ENCODE results near the gene MRPL42.

MRPL42 gene

DNA sequence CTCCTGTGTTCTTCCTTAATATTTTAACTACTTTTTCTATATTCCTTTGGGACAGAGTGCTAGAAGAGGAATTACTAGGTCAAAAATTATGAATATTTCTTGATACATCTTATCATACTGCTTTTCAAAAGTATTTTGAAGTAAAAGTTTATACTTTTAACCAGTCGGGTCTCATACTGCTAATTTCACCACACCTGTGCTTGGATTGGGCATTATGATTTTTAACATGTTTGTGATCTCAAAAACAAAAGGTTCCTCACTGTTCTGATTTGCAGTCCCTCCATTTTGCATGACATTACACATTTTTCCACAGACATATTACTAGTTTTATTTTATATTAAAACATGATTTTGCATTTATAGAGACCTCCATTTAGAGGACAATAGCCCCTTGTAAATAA lies 32.9 kb downstream of the MRPL42 start:
- no peak for DNase-seq (ENCODE audit: low spot score)

DNA sequence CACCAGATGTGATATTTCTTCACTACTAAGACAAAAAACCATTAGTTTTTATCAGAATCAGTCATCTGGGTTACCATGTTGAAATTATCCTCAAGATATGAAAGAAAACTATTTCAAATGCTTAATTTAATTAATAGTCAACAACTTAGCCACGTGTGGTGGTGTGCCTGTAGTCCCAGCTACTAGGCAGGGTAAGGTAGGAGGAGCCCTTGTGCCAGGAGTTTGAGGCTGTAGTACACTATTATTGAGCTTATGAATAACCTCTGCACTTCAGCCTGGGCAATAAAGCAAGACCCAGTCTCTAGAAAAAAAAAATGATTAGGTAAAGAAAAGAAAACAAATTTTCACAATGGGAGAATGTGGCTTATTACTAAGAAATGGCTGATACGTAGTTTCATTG lies 33.4 kb downstream of the MRPL42 start:
- DNase-seq (ENCODE audit: low spot score) = no peak

DNA sequence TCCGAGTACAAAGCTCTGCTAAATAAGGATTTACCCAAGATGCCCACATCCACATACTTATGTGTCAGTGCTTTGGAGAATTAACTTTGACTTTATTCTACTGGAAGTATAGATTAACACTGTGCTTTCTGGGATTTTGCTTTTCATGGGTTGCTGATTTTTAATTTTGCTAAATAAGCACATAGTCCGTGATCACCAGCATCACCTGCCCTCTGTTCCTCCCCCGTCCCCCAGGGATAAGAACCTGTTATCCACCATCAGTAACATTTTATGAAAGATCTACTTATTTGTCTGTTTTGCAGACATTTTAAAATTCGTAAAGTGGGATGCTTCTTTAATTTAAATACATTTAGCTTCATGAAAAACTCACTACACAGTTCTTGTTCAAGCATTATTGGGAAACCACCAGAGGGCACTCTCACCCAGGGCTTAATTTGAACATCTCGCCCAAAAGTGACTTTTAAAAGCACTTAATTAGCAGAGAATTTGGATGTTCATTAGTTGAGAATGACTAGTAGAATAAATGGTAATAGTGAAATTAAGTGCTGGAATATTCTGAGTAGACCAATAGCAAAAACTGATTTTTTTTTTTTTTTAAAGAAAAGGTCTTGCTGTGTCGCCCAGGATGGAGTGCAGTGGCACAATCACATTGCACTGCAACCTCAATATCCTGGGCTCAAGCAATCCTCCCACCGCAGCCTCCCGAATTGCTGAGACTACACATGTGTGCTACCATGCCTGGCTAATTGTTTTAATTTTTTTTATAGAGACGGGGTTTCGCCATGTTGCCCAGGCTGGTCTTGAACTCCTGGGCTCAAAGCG lies 35.7 kb downstream of the MRPL42 start:
- peak; percentile 52 for DNase-seq (ENCODE audit: low spot score)

DNA sequence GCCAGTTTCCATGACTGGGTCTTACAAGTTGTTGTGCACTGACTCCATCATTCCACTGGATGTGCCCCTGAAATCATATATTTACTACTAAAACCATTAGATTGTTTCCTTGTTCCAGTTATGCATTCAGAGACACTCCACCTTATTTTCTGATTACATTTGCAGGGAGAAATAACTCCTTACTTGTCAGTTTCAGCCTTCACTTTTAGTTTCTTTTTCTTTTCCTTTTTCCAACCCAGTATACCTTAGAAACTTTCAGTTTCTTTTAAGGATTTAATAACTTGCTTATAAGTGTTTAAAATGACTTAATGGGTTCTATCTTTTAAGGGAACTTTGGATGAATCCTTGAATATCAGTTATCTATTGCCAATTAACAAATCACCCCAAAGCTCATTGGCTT lies 39.9 kb downstream of the MRPL42 start:
- no peak for DNase-seq (ENCODE audit: low spot score)

DNA sequence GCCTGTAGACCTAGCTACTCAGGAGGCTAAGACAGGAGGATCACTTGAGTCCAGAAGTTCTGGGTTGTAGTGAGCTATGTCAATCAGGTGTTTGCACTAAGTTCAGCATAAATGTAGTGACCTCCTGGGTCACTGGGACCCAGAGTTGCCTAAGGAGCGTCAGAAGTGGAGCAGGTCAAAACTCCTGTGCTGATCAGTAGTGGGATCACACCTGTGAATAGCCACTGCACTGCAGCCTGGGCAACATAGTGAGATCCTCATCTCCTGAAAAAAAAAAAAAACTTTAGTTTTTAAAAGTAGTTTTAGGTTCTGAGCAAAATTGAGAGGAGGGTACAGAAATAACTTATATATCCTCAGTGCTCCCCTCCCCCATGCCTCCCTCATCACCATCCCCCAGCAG lies 42.2 kb downstream of the MRPL42 start:
- no peak for DNase-seq (ENCODE audit: low spot score)

DNA sequence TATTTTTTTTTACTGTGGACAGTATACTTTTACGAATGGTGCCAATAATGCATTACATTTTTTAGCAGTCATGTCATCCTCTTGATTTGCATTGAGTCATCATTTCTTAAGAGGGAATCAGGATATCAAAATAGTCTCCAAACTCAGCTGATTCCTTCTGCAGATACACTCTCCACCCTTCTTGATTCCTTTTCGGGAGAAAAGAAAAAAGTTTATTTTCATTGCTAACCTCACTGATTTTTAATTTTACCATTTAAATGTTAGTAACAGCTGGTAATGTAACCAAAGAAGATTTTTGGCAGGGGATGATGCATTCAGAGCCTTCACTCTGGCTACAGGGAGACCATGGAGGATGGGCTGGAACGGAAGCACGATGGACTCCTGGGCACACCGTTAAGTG lies 47.5 kb downstream of the MRPL42 start:
- DNase-seq (ENCODE audit: low spot score) = no peak

DNA sequence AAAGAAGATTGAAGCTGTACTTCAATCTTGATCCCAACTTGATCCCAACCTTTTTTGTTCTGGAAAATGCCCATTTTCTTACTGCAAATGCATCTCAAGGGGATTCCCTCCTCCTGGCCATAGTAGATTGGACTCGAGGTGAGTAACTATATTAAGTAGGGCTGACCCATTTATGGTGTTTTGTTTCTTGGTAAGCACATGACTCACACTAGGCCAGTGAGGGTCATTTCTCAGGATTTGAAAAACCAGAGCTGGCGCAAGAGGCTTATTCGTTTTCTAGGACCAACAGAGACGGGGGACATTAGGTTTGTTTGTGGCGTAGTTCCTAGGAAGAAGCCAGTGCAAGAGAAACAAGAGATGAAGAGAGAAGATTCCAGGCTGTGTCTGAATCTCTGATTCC lies 51.4 kb downstream of the MRPL42 start:
- no peak for DNase-seq (ENCODE audit: low spot score)

DNA sequence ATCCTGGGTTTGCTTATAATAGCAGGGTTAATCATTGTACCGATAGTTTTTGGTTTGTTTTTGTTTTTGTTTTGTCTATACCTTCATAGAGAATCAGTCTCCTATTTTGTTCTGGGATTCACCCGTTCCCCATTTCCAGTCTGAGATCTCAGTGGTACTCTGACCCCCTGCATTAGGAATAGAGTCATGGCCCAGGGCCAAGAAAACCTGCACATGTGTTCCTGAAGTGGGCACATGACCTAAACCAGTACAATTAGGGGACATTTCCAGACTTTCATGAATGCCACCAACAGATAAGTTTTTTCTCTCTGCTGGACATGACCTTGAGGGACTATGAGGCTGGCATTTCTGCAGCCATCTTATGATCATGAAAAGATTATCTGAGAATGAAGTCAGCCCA lies 52.5 kb downstream of the MRPL42 start:
- DNase-seq (ENCODE audit: low spot score) = no peak

DNA sequence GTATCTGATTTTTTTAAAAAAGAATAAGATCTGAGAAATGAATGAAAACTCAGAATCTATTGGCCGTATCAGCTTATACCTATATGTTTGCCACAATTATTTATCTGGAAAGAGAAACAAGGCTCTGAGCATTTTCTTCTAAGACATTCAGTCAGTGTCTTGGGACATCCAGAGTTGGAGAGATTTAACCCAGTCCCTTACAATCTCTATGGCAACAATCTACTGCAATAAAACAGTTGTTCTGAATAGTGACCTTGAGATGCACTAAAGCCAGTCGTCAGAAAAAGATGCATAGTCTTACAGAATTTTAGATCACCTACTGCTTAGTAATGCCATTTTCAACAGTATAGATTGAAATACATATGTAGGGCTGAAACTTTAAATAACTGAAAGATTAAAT lies 53.1 kb downstream of the MRPL42 start:
- DNase-seq (ENCODE audit: low spot score) = no peak

DNA sequence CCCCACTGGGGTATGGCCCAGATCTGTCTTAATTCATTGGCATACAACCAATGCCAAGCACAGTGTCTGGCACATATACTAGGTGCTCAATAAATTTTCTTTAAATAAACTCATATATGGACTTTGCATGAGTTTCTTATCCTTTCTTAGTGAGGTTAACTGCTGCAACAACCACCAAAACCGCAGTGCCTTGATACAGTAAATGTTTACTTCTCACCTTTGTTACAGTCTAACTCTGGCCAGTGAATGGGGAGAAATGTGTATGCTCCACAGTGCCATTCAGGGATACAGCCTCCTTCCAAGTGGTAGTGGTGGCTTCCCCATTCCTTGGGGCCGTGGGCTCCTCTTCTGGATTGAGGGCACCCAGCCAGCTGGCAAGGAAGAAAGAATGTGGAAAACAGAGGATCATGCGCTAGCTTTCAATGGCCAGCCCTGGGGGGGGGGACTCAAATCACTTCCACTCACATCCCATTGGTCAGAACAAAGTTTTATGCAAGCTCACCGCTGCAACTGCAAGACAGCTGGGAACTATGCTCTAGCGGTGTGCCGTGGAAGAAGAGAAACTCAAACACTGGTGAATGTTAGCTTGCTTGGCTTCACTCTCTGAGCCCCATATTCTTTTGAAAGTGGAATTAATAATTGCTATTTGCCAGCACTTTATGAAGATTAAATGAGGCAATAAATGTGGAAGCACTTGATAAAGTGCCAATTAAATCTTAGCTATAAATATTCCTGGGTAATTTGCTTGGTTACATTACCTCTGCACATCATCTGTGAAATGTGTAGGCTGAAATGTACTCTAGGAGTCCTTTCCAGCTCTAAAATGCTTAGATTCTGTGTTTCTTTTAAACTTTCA lies 54.1 kb downstream of the MRPL42 start:
- DNase-seq (ENCODE audit: low spot score) = no peak

DNA sequence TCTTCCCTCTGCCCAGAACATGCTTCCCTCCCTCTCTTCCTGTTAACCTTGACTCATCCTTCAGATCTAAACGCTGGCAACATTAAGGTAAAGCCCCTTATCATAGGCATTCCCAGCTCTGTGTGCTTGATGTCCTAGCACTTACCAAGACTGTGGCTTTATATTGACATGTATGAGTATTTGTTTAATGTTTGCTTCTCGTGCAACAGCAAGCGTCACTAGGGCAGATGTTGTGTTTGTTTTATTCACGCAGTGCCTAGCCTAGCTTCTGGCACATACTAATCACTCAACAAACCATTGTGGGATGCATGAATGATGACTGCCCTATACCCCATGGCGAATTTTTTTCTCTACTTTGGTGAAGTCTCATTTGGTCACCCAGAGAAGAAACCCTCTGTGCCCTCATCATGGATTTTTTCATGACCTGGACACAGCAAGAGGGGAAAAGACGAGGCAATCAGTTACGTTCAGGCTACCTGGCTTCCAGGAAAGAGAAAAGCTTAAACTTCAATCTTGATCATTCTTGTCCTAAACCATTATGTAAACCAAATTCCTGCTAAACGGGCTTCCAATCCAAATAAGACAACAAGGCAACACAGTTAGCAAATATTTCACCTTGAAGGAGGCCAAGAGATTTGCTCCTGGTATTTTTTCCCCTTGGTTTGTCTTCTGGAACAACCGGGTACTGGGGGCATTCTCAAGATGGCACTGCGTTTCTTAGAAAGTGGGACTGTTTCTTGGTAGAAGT lies 57.2 kb downstream of the MRPL42 start:
- no peak for DNase-seq (ENCODE audit: low spot score)

DNA sequence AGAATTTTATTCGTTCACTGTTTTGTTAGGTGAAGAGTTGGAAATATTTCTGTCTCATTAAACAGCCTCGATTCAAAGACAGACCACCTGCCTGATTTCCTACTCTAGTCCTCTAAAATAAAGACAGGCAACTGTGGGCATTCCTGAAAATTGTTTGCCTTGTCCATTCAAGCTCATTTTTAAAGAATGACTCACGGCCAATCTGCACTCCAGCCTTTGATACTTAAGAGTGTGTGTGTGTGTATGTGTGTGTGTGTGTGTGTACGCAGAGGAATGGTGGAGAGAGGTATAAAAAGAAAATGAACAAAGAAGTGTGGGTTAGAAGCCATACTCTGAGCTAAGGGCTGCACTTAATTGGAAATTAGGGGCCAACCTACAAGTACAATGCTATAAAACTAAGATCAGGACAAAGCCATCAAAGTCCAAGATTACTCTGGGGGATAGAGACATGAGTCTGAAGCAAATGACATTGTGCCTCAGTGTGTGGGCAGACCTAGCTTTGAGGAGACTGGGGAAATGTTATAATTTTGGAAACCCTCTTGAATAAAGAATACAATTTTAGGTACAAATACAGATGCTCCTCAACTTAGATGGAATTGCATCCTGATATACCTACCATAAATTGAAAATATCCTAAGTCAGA lies 59.6 kb downstream of the MRPL42 start:
- DNase-seq (ENCODE audit: low spot score) = no peak

DNA sequence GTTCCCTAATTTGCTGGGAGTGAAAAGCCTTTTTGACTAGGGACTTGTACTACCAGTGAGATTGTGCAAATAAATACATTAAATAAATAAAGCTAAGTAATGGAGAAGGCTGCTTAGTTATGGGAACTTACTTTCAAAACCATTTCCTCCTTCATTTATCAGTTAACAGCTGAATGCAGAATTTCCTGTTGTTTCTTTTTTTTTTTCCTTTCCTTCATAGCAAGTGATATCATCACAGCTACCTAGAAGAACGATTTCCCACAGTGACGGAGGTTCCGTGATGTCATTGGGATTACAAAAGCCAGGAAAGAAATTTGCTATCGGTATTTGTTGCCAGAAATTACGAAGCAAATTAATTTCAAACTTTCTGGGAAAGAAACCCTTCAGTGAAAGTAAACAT lies 63.0 kb downstream of the MRPL42 start:
- DNase-seq (ENCODE audit: low spot score) = no peak

DNA sequence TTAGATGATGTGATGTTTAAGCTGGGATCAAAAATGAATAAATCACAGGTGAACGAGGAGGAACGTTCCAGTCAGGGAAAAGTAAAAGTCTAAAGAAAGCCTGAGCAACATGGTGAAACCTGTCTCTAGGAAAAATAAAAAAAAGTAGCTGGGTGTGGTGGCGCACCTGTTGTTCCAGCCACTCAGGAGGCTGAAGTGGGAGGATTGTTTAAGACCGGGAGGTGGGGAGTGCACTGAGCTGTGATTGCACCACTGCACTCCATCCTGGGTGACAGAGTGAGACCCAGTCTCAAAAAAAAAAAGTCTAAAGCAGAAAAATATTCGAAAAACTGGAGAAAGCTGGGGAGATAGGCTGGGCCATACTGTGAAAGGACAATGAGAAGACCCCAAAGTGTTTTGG lies 66.0 kb downstream of the MRPL42 start:
- DNase-seq (ENCODE audit: low spot score) = no peak

DNA sequence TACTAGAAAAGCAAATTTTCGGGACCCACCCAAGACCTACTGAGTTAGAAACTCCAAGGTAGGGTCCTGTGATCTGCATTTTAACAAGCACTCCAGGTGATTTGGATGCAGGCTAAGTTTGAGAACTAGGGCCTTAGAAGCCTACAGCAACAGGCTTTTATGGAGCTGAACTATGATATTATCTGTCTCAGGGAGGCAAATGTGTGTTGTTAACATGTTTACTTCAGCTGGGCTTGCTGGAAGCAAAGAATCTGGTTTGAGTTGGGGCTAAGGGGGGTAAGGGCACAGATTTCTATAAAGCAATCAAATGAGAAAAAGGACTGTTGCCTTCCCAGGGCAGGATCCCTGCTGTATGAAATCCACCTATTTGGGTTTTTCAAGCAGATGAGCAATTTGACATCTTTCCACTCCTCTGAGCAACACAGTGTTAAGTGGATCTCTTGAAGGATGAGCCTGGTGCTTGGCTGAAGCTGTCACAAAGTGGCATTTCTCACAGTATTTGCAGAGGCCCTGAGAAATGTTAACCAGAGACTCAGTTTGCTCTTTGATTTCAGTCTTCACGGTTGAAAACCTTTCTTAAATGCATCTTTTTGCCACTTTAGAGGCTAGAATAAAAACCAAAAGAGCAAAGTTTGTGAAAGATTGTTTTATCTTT lies 68.9 kb downstream of the MRPL42 start:
- no peak for DNase-seq (ENCODE audit: low spot score)

DNA sequence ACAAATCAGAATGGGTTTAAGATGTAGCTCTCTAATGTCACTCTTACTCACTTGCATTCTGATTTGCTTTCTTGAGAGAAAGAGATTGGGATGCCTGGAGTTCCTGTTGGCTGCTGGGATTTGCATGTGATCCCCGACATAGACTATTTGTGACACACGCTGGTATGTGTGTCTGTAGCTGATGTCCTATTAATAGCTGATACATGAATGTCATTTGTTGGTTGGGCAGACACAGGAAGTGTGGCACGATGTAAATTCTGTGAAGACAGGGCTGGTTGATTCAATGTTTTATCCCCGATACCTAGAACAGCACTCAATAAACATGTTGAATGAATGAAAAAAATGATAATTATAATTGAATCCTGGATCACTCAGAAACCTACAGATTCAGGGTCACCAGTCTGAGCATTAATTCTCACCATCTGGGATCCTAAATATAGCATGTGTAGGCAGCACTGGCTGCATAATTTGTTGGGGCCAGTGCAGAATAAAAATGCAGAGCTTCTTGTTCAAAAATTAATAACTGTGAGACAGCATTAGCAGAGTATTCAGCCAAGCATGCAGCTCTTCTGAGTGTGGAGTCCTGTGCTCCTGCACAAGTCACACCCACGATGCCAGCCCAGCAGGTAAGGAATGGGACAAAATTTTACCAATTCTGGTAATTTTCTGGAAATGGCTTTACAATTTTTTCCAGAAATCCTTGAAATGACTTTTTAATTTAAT lies 69.6 kb downstream of the MRPL42 start:
- DNase-seq (ENCODE audit: low spot score) = no peak

DNA sequence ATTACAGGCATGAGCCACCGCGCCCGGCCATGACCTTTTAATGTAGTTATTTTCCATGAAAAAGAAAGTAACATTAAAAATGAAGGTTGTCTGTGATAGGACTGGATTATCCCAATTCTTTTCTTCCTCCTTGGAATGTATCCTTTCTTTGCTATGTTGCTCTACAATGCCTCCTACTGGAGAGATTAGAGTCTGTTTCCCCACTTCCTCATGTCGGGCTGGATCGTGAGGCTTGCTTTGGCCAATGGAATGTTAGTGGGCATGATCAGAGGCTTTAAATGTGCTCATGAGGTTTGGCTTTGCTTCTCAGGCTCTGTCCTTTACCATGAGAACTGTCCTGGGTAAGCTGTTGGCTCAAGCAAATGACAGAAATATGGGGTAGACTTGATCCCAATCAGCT lies 70.5 kb downstream of the MRPL42 start:
- no peak for DNase-seq (ENCODE audit: low spot score)

DNA sequence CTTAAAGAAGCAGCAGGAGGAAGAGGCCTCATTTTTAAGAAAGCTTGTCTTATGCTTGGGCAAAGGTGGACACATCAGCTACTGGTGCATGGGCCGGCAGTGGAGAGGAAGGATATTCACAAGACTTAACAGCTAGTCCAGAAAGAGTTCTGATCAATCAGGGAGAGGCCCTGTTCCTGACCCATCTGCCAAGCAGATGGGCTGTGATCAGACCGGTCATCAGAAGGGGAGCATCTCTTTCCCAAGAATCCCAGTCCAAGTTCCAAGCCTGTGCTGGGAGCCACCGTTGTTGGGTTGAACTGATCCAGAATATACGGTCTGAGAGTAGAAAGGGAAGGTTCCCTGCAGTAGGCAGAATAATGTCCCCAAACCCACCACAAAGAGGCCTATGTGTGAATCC lies 72.5 kb downstream of the MRPL42 start:
- DNase-seq (ENCODE audit: low spot score) = no peak

DNA sequence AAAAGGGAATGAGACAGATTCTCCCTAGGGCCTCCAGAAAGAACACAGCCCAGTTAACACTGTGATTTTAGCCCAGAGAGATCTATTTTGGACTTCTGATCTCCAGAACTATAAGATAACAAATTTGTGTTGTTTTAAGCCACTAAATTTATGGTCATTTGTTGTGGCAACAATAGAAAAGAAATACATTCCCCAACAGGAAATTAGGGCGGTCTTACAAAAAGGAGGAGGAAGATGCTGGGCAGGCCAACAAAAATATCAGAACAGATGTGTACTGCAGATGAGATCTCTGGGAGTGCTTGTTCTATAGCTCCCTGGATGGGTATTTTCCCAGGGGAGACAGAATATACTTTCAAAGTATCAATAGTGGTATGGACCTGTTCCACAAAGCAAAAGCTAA lies 73.2 kb downstream of the MRPL42 start:
- no peak for DNase-seq (ENCODE audit: low spot score)

DNA sequence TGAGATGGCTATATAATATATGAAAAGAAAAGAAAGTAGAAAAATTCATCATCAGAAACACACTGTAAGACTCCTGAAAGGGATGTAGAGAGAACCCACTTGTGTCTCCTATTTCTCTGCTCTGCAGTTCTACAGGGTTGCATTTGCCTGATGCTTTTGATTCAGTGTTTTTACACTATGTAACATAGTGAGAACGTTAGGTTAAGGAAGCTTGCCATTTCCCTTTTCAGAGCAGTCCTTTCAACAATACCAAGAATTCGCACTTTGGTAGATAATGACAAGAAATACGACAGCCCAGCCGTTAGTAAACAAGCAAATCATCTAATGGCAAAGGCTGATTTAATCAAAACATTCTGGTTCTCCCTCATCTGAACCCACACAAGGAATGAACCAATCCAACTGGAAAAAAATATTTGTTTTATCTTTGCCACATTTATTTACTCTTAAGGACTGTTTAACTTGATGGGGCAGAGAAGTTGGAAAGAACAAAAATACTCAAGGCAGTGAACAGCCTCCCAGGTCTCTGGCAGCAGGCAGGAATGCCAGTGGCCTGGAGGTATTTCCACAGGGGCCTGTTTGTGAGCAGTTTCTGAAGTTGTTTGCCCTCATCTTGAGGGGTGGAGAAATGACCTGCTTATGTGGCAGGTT lies 74.4 kb downstream of the MRPL42 start:
- DNase-seq (ENCODE audit: low spot score) = no peak

DNA sequence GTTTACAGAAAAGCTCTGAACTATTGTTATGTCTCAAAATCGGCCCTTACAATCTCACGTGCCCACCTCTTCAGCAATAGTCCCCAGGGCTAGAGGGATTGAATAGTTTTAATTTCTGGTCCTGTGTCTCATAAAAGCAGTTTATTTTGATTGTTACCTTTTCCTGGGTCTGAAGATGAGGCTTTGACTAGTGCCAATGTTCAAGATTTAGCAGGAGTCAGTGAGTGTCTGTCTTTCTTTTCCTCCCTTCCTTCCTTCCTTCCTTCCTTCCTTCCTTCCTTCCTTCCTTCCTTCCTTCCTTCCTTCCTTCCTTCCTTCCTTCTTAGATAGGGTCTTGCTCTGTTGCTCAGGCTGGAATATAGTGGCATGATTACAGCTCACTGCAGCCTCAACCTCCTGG lies 80.5 kb downstream of the MRPL42 start:
- DNase-seq (ENCODE audit: low spot score) = no peak
